ENCODE results near the gene UPF1.
"Not testable (repeated sequence)": the region's sequence is repeated elsewhere in the genome, so short reads cannot be mapped to it uniquely, and the experiment has no call there.

The UPF1 gene

GRCh38 chr19:18799389-18799970 is 32.3 kb upstream of the UPF1 start:
- DNase-seq = no peak

GRCh38 chr19:18800079-18800478 is 31.7 kb upstream of the UPF1 start:
- no peak for DNase-seq

- no peak for DNase-seq
Measured at GRCh38 chr19:18800636-18801035, 31.1 kb upstream of the UPF1 start.

- DNase-seq = no peak
Measured at GRCh38 chr19:18802354-18802753, 29.4 kb upstream of the UPF1 start.

GRCh38 chr19:18803550-18804138 is 28.1 kb upstream of the UPF1 start:
- DNase-seq = no peak

- no peak for DNase-seq
Measured at GRCh38 chr19:18804139-18804601, 27.6 kb upstream of the UPF1 start.

GRCh38 chr19:18804643-18805042 is 27.1 kb upstream of the UPF1 start:
- DNase-seq = no peak

- no peak for DNase-seq
Measured at GRCh38 chr19:18807861-18808331, 23.9 kb upstream of the UPF1 start.

GRCh38 chr19:18809149-18809868 is 22.4 kb upstream of the UPF1 start:
- DNase-seq = no peak

- DNase-seq = not testable (repeated sequence)
Measured at GRCh38 chr19:18811638-18812037, 20.1 kb upstream of the UPF1 start.

- DNase-seq = no peak
Measured at GRCh38 chr19:18814063-18814462, 17.7 kb upstream of the UPF1 start.

GRCh38 chr19:18815673-18816072 is 16.1 kb upstream of the UPF1 start:
- DNase-seq = no peak

GRCh38 chr19:18816645-18817044 is 15.1 kb upstream of the UPF1 start:
- DNase-seq = not testable (repeated sequence)

GRCh38 chr19:18817574-18817973 is 14.2 kb upstream of the UPF1 start:
- no peak for DNase-seq

GRCh38 chr19:18828786-18829185 is 3.0 kb upstream of the UPF1 start:
- DNase-seq = no peak

- no peak for DNase-seq
Measured at GRCh38 chr19:18830488-18830887, 1.3 kb upstream of the UPF1 start.

- DNase-seq = no peak
Measured at GRCh38 chr19:18832306-18833140, 764 bp downstream of the UPF1 start.

- no peak for DNase-seq
Measured at GRCh38 chr19:18833141-18833476, 1.4 kb downstream of the UPF1 start.

- DNase-seq = peak; percentile 16
Measured at GRCh38 chr19:18833849-18834643, 2.3 kb downstream of the UPF1 start.

GRCh38 chr19:18834644-18834984 is 2.9 kb downstream of the UPF1 start:
- no peak for DNase-seq

- DNase-seq = no peak
Measured at GRCh38 chr19:18839465-18840287, 7.9 kb downstream of the UPF1 start.

Data from CD4-positive, alpha-beta T cell treated with Interleukin-4 for 4 hours (primary cell).